Activated CD4-positive, alpha-beta T cell treated with anti-CD3 and anti-CD28 coated beads, Interleukin-2, Interleukin-6, amounts not matched to agents 100 ng/mL and 50 ng/mL, durations not matched to agents 16 hours and 8 hours (primary cell): ENCODE results near the gene HEMGN.
A peak's percentile ranks its signal among the peaks of the same experiment; 100 is the strongest.

Experiments used
- DNase-seq: peaks from one replicate; pipeline ENCODE4 v3.0.0-alpha.2; 2020

Gene HEMGN

GRCh38 chr9:97892421-97892820 lies 45.6 kb downstream of the HEMGN start:
- DNase-seq: no peak

- no peak for DNase-seq
Observed at GRCh38 chr9:97891736-97892135, 46.2 kb downstream of the HEMGN start.

- DNase-seq: peak; percentile 74
Observed at GRCh38 chr9:97889941-97890887, 47.8 kb downstream of the HEMGN start.

- DNase-seq: no peak
Observed at GRCh38 chr9:97880336-97880735, 57.6 kb downstream of the HEMGN start.
